Neural cell (in vitro differentiated cells): Measurements from ENCODE around the gene CDON. TPM values are rescaled to one million over a fixed set of nuclear protein-coding genes. Genes with fewer than 3 reads are reported as not detected.

Experiments
- H2AFZ ChIP-seq: fragments of 200-600, 300-800 bp; sonication (generic), shearing (Covaris generic); 2 replicates; pipeline ENCODE4 v1.6.0; 2014; ENCODE audit warnings: low read depth, mild to moderate bottlenecking, antibody characterized with exemption, low read length, moderate library complexity
- H3F3A ChIP-seq: fragments of 200-600 bp; shearing (Covaris generic); 2 replicates; pipeline ENCODE4 v1.6.1; 2016; ENCODE audit warnings: mild to moderate bottlenecking, moderate library complexity, mixed read lengths, antibody characterized with exemption, low read length; ENCODE audit not compliant: insufficient read depth, poor library complexity, severe bottlenecking
- H3K27ac ChIP-seq: fragments of 200-600, 300-800 bp; sonication (generic), shearing (Covaris generic); 2 replicates; pipeline ENCODE4 v1.5.1; 2014; ENCODE audit warnings: mild to moderate bottlenecking, low read length, moderate library complexity
- H3K27me3 ChIP-seq: fragments of 300-800, 200-600 bp; sonication (generic), shearing (Covaris generic); 2 replicates; pipeline ENCODE4 v1.6.0; 2014; ENCODE audit warnings: mild to moderate bottlenecking, low read depth, low read length, moderate library complexity; ENCODE audit not compliant: insufficient read depth
- H3K36me3 ChIP-seq: fragments of 300-800, 200-600 bp; sonication (generic), shearing (Covaris generic); 2 replicates; pipeline ENCODE4 v1.5.1; 2014; ENCODE audit warnings: mild to moderate bottlenecking, antibody characterized with exemption, low read length, moderate library complexity; ENCODE audit not compliant: insufficient read depth
- H3K4me2 ChIP-seq: fragments of 300-800, 200-600 bp; sonication (generic), shearing (Covaris generic); 2 replicates; pipeline ENCODE4 v1.6.0; 2014; ENCODE audit warnings: mild to moderate bottlenecking, low read length
- H3K4me3 ChIP-seq: fragments of 300-800, 200-600 bp; sonication (generic), shearing (Covaris generic); 2 replicates; pipeline ENCODE4 v1.5.1; 2014; ENCODE audit warnings: mild to moderate bottlenecking, low read length, moderate library complexity
- H3K79me2 ChIP-seq: fragments of 200-600 bp; shearing (Covaris generic); replicated peaks from 2 replicates; pipeline ENCODE4 v1.6.0; 2014; ENCODE audit warnings: mild to moderate bottlenecking, low read length, moderate library complexity; ENCODE audit not compliant: insufficient read depth
- H3K9ac ChIP-seq: fragments of 300-800, 200-600 bp; sonication (generic), shearing (Covaris generic); 2 replicates; pipeline ENCODE4 v1.6.1; 2016; ENCODE audit warnings: mild to moderate bottlenecking, low read length, mixed read lengths
- H3K9me2 ChIP-seq: fragments of 200-600 bp; shearing (Covaris generic); 2 replicates; pipeline ENCODE4 v1.6.1; 2016; ENCODE audit warnings: mild to moderate bottlenecking, low read length, mixed read lengths; ENCODE audit not compliant: insufficient read depth
- H3K9me3 ChIP-seq: fragments of 200-600, 300-800 bp; sonication (generic), shearing (Covaris generic); 2 replicates; pipeline ENCODE4 v1.6.1; 2016; ENCODE audit warnings: mild to moderate bottlenecking, mixed run types, low read length, moderate library complexity, mixed read lengths
- H4K20me1 ChIP-seq: fragments of 200-600 bp; shearing (Covaris generic); 2 replicates; pipeline ENCODE4 v1.6.1; 2016; ENCODE audit warnings: mild to moderate bottlenecking, mixed run types; ENCODE audit not compliant: insufficient read depth
- EZH2 ChIP-seq: fragments of 200-600, 300-800 bp; shearing (Covaris generic), sonication (generic); IDR thresholded peaks from 2 replicates; pipeline ENCODE4 v1.6.1; 2014; ENCODE audit warnings: antibody characterized with exemption, low read length, borderline replicate concordance, mild to moderate bottlenecking; ENCODE audit not compliant: insufficient read depth, poor library complexity, severe bottlenecking
- MXI1 ChIP-seq: fragments of 450-650 bp; conservative IDR thresholded peaks from 2 replicates; pipeline ENCODE4 v1.6.1; 2014; ENCODE audit warnings: antibody characterized with exemption, mild to moderate bottlenecking; ENCODE audit not compliant: poor library complexity, severe bottlenecking
- POLR2AphosphoS5 ChIP-seq: IDR thresholded peaks from 2 replicates; pipeline ENCODE4 v1.6.1; 2012
- RAD21 ChIP-seq: fragments of 450-650 bp; conservative IDR thresholded peaks from 2 replicates; pipeline ENCODE4 v1.6.1; 2014; ENCODE audit warnings: antibody characterized with exemption, mild to moderate bottlenecking, moderate library complexity
- SMC3 ChIP-seq: fragments of 450-650 bp; conservative IDR thresholded peaks from 2 replicates; pipeline ENCODE4 v1.6.1; 2014; ENCODE audit warnings: antibody characterized with exemption, mild to moderate bottlenecking, moderate library complexity; ENCODE audit not compliant: poor library complexity
- TAF1 ChIP-seq: IDR thresholded peaks from 2 replicates; pipeline ENCODE4 v1.6.1; 2012; ENCODE audit warnings: low read depth
- polyA plus RNA-seq: library from polyadenylated mRNA; depleted of rRNA; stranded (reverse); fragments of >200 nt; gene quantifications from 2 replicates; pipeline ENCODE4 v1.2.3, GENCODE V29; 2014
- TF ChIP-seq, protein P1 (sequence below): fragments of 450-650 bp; IDR thresholded peaks from 2 replicates; pipeline ENCODE4 v1.5.1; 2014; ENCODE audit warnings: antibody characterized with exemption, mild to moderate bottlenecking, moderate library complexity; ENCODE audit not compliant: poor library complexity, severe bottlenecking
- TF ChIP-seq, protein P2 (sequence below): IDR thresholded peaks from 2 replicates; pipeline ENCODE4 v1.6.1; 2012; ENCODE audit warnings: borderline replicate concordance

The CDON gene
- polyA plus RNA-seq, 1 donor from 2014 or later, result 44.1 TPM

DNA sequence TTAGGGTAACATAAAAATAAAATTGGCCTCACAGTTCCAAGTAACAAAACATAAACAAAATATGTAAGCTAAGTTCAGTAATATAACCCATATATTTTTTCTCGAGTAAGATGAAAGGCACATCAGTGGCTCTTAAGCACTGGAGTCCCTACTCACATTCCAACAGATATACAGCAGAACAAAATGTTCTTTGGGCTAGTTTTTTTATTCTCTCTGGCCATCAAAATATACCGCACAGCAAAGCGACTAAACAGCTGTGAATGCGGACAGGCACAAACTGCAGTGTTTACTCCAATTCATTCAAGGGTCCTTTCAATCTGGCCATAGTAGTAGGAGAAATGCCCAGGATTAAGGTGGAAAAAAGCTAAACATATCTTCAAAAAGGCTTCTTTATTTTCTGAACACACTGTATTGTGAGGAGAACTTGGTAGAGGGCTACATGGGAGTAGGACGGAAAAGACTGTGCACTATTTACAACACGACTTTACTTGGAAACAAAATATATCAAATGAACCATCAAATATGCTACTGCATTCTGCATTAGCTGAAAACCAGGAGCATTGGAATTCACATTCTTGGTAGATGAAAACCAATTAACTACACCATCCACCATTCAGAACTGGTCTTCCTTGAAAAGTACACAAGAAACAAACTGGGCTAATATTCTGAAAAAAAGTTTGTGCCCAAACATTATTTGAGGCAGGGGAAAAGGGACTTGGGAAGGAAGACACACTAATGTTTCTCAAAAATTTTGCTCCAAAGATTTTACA is 4.4 kb downstream of the CDON start (continued):
- TF ChIP-seq, protein P1, sequence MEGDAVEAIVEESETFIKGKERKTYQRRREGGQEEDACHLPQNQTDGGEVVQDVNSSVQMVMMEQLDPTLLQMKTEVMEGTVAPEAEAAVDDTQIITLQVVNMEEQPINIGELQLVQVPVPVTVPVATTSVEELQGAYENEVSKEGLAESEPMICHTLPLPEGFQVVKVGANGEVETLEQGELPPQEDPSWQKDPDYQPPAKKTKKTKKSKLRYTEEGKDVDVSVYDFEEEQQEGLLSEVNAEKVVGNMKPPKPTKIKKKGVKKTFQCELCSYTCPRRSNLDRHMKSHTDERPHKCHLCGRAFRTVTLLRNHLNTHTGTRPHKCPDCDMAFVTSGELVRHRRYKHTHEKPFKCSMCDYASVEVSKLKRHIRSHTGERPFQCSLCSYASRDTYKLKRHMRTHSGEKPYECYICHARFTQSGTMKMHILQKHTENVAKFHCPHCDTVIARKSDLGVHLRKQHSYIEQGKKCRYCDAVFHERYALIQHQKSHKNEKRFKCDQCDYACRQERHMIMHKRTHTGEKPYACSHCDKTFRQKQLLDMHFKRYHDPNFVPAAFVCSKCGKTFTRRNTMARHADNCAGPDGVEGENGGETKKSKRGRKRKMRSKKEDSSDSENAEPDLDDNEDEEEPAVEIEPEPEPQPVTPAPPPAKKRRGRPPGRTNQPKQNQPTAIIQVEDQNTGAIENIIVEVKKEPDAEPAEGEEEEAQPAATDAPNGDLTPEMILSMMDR, result no peak

DNA sequence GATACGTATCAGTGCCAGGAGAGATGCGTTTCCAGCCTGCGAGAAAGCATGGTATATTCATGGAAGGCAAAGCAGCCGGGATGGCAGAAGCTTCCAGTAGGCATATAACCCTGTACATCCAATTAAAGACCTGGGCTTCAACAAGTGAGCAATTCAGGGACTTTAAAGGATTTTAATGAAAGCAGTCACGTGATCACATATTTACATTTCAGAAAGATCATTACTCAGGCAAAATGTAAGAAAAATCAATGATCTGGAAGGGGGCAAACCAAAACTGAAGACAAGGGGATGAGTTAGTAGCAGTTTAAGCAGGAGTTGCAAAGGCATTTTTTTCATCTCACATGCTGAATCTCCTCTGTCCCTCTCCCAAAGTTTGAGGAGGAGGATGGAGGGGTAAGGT is 7.8 kb downstream of the CDON start:
- no peaks in the 10 kb centered on the region for H3F3A ChIP-seq
- no peaks in the 10 kb centered on the region for H3K9me2 ChIP-seq
- no peaks in the 10 kb centered on the region for H4K20me1 ChIP-seq
- no peaks in the 10 kb centered on the region for H3K27me3 ChIP-seq
- no peak overlapping the region for H3K4me3 ChIP-seq
- H3K4me2 ChIP-seq, result no peak overlapping the region
- no peak overlapping the region for H3K27ac ChIP-seq
- H3K79me2 ChIP-seq, result peaks cover 88% of the 10 kb centered on the region
- no peak overlapping the region for H3K9ac ChIP-seq
- H2AFZ ChIP-seq, result no peak overlapping the region
- TF ChIP-seq, protein P1, result no peak
- TF ChIP-seq EZH2 (no peak), TAF1 (no peak), SMC3 (no peak), RAD21 (no peak), MXI1 (no peak)
- TF ChIP-seq, protein P2, sequence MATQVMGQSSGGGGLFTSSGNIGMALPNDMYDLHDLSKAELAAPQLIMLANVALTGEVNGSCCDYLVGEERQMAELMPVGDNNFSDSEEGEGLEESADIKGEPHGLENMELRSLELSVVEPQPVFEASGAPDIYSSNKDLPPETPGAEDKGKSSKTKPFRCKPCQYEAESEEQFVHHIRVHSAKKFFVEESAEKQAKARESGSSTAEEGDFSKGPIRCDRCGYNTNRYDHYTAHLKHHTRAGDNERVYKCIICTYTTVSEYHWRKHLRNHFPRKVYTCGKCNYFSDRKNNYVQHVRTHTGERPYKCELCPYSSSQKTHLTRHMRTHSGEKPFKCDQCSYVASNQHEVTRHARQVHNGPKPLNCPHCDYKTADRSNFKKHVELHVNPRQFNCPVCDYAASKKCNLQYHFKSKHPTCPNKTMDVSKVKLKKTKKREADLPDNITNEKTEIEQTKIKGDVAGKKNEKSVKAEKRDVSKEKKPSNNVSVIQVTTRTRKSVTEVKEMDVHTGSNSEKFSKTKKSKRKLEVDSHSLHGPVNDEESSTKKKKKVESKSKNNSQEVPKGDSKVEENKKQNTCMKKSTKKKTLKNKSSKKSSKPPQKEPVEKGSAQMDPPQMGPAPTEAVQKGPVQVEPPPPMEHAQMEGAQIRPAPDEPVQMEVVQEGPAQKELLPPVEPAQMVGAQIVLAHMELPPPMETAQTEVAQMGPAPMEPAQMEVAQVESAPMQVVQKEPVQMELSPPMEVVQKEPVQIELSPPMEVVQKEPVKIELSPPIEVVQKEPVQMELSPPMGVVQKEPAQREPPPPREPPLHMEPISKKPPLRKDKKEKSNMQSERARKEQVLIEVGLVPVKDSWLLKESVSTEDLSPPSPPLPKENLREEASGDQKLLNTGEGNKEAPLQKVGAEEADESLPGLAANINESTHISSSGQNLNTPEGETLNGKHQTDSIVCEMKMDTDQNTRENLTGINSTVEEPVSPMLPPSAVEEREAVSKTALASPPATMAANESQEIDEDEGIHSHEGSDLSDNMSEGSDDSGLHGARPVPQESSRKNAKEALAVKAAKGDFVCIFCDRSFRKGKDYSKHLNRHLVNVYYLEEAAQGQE, result no peak
- H3K36me3 ChIP-seq, result no peaks in the 10 kb centered on the region
- H3K9me3 ChIP-seq, result no peaks in the 10 kb centered on the region

DNA sequence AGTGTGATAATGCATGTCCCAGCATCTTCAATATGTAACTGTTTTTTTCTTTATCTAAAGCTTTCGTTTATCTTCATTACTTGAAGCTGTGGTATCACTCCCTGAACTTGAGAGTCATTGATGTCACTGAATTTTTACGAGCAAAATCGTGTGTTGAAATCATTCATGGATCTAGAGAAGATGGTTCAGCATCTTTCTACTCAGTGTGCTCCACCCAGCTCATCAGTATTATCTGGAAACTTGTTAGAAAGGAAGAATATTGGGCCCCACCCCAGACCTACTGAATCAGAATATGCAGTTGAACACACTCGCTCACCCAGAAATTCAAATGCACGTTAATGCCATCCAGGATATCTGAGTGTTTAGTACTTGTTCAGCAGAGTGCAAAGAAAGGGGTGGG is 8.3 kb downstream of the CDON start:
- peaks cover 88% of the 10 kb centered on the region for H3K79me2 ChIP-seq
- H3K27me3 ChIP-seq, result no peaks in the 10 kb centered on the region
- no peaks in the 10 kb centered on the region for H3K9me3 ChIP-seq
- no peaks in the 10 kb centered on the region for H3K36me3 ChIP-seq
- H4K20me1 ChIP-seq, result no peaks in the 10 kb centered on the region
- no peak overlapping the region for H2AFZ ChIP-seq
- H3K27ac ChIP-seq, result no peak overlapping the region
- TF ChIP-seq EZH2 (no peak), TAF1 (no peak), POLR2AphosphoS5 (no peak), RAD21 (no peak)
- TF ChIP-seq, protein P1, result no peak
- TF ChIP-seq, protein P2, result no peak
- no peak overlapping the region for H3K9ac ChIP-seq
- H3K4me2 ChIP-seq, result no peak overlapping the region
- H3F3A ChIP-seq, result no peaks in the 10 kb centered on the region
- H3K9me2 ChIP-seq, result no peaks in the 10 kb centered on the region
- H3K4me3 ChIP-seq, result no peak overlapping the region
